IPS-18c (cell line): ENCODE results near the gene SCN2B.
"Not testable (repeated sequence)": the region's sequence is repeated elsewhere in the genome, so short reads cannot be mapped to it uniquely, and the experiment has no call there.

ENCODE experiments used
- H3K4me3 ChIP-seq: 2 replicates; pipeline ENCODE4 v1.7.0; 2013; ENCODE audit warnings: low read depth, mild to moderate bottlenecking, low read length, moderate library complexity; ENCODE audit not compliant: insufficient read depth
- H3K9me3 ChIP-seq: one replicate; pipeline ENCODE4 v1.6.1; 2013; ENCODE audit warnings: mild to moderate bottlenecking, low read length, moderate library complexity; ENCODE audit not compliant: control insufficient read depth, insufficient read depth

Gene SCN2B

DNA sequence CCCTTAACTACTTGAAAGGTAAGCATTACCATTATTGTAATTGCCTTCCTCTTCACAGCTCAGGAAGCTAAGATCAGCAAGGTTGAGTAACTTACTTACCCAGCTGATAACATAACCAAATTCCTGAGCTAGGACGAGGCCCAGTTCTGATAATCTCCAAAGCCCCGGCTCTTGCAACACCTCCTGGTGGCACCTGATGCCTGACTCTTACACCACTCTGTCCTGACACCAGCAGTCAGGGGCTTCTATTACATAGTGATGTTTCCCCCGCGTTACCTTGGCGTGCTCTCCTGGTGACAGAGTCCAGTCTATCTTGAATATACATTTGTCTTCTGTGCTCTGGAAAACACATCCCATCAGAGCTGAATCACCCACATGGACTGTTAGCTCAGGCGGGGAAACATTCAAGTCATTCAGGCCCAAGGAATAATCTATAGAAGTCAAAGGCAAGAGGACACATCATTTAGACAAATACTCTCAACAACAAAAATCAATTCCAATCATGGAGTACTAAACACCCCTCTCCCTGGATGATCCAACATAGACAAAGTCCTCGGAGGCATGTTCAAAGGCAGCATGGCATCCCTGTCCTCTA is 35.8 kb upstream of the SCN2B start:
- no peaks in the 10 kb centered on the region for H3K9me3 ChIP-seq
- H3K4me3 ChIP-seq: no peak overlapping the region

DNA sequence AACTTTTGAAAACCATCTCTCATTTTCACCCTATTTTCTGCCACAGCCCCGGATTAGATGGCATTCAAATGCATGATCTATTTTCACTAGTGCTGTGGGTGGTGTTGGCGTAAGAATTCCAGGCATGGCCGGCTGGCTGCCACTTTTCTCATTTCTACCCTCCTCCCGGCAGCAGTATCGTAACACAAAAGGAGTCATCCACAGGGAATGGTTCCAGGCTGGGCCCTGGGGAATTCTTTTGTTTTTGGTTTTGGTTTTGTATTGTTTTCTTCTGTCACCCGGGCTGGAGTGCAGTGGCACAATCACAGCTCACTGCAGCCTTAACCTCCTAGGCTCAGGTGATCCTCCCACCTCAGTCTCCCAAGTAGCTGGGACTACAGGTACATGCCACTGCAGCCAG is 34.6 kb upstream of the SCN2B start:
- Histone ChIP-seq H3K9me3 (no peaks in the 10 kb centered on the region), H3K4me3 (no peak overlapping the region)

DNA sequence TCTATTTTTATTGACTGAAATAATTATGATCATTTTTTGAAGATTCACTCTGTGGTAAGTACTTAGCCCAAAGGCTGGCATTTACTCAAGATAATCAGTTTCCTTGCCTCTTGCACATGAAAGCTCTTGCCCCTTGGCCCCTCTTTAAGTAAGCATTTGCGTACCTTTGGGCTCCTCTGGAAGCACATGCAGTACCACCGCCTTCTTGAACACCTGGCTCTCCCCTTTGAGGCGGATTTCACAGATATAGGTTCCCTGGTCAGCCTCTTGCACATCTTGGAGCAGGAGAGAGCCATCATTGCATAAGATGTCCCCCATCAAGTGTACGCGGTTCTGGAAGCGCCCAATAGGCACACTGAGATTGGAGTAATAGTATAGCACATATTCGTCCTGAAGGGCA is 33.9 kb upstream of the SCN2B start:
- H3K4me3 ChIP-seq: no peak overlapping the region
- no peaks in the 10 kb centered on the region for H3K9me3 ChIP-seq

DNA sequence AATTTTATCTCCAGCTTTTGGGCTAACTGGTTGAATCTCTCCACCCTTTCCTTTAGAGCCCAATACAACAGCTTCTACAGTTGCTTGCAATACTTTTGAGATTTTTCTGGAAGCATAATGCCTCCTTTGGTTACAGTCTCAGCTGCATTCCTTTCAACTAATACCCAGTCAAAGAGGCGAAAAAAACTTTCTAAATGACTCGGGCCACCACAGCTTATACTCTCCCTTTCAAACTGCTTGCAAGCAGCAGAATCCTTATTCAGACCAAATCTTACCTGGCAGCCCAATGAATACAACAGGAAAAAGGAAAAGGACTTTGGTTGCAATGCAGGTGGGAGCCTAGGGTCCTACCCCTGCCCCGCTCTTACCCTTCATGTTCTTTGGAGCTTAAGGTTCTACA is 32.6 kb upstream of the SCN2B start:
- Histone ChIP-seq H3K4me3 (no peak overlapping the region), H3K9me3 (no peaks in the 10 kb centered on the region)

DNA sequence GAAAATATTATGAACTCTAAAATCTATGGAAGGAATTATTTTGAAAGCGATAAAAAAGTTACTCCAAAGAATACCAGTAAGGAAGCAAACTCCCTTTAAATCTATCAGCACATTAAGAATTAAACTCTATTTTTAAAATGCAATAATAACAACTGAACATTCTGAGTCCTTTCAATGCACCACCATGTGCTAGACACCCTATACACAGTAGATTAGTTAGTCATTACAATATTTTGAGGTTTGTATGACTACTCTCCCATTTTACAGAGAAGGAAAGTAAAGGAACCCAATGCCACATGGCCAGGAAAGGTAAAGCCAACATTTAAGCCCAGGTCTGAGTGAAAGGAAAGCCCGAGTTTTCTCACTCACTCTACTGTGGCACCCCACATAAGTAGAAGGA is 30.6 kb upstream of the SCN2B start:
- H3K9me3 ChIP-seq: no peaks in the 10 kb centered on the region
- H3K4me3 ChIP-seq: no peak overlapping the region

DNA sequence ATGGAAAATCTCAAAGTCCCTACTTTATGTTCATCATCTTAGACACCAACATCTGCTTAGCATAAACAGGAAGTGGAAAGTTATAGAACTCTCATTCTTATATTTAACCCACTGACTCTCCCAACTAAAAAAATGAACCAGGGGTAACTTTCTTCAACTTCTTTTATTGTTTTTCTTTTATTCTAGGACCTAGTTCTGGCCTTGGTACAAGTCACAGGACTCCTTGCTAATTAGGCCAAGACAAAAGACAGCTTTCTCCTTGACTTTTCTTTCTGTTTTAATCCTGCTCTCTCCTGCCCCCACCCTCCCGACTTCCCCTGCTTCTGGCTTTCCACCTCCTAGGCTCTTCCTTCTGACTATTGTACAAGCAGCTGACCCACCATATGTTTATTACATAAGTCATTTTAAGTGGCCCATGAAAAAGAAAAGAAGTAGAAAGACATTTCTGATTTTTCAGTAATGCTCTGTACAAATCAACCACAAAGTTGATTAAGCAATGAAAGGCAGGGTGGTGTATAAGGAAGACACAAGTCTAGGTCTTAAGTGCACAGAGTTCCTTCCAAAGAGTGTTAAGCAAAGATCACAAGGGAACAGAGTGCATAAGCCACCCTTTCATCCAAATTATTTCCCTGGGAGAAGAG is 30.1 kb upstream of the SCN2B start:
- H3K4me3 ChIP-seq: no peak overlapping the region
- H3K9me3 ChIP-seq: no peaks in the 10 kb centered on the region

DNA sequence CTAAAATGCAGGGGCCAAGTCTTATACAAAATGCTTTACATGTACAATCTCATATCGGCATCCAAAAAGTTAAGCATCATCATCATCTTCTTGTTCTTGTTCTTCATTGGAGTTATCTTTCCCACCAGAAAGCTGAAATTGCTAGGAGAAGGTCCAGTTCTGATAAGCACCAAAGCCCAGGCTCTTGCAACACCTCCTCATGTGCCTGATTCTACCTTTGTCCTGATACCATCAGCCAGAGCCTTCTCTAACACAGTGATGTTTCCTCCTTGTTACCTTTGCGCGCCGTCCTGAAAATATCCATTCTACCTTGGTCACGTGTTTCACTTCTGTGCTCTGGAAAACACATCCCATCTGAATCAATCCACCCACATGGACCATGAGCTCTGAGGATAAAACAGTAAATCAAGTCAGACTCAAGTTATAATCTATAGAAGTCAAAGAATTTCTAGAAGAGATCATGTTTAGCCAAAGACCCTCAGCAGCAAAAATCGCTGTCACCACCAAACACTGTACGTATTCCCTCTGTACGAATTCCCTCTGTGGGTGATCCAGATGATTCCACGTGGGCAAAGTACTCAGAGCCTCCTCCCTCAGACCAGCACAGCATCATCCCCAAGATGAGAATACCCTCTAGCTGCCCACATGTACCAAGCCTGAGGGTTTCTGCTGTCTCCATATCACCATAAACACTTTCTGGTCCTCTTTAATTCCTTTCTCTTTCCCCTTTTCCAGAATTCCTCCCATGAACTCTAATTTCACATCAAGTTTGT is 29.4 kb upstream of the SCN2B start:
- Histone ChIP-seq H3K4me3 (no peak overlapping the region), H3K9me3 (no peaks in the 10 kb centered on the region)

DNA sequence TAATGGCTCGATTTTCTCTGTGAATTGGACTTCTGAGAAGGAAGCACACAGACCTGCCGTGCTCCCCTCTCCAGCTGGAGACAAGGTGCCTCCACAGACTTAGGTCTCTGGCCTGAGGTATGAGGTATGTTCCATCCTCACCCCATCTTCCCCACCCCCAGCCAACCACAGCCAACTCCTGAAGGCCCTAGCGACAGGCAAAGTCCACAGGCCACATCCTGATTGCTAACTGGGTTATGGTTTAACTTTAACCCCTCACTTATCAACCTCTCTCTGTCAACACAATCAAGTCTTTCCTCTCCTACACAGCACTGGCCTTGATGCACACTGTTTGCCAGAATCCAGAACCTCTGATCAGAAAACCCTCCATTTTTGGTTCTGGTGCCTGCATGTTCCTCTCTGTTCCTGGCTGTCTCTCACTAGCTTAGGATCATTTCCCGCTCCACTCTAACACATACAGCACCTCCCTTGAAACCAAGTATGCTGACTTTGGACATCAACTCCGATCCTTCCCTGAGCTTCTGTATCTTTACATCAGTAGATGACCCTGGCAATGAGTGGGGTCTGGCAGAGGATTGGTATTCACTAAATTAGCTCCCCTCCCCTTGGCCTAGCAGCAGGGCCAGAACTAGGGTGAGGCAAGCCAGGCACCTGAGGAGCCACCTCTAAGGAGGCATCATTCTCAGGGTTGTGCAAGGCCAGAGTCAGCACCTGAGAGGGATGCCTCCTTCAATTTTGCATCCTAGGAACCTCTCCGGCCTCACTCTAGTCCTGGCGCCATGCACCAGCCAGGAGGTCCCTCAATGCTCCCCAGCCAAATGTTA is 26.4 kb upstream of the SCN2B start:
- Histone ChIP-seq H3K4me3 (no peak overlapping the region), H3K9me3 (no peaks in the 10 kb centered on the region)

DNA sequence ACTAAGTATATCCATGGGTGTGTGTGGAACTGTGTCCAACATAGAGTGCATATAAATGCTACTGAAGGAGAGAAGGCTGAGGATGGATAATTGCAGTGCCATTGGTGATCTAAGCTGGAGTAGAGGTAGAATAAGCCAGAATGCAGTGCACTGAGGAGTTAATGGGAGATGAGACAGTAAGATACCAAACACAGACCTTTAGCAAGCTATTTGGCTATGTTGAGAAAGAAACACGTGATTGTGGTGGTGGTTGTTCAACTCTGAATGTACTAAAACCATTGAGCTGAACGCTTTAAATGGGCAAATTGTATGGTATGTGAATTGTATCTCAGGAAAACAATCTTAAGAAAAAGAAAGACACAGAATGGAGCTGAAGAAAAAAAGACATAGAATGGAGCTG is 25.5 kb upstream of the SCN2B start:
- no peak overlapping the region for H3K4me3 ChIP-seq
- no peaks in the 10 kb centered on the region for H3K9me3 ChIP-seq

DNA sequence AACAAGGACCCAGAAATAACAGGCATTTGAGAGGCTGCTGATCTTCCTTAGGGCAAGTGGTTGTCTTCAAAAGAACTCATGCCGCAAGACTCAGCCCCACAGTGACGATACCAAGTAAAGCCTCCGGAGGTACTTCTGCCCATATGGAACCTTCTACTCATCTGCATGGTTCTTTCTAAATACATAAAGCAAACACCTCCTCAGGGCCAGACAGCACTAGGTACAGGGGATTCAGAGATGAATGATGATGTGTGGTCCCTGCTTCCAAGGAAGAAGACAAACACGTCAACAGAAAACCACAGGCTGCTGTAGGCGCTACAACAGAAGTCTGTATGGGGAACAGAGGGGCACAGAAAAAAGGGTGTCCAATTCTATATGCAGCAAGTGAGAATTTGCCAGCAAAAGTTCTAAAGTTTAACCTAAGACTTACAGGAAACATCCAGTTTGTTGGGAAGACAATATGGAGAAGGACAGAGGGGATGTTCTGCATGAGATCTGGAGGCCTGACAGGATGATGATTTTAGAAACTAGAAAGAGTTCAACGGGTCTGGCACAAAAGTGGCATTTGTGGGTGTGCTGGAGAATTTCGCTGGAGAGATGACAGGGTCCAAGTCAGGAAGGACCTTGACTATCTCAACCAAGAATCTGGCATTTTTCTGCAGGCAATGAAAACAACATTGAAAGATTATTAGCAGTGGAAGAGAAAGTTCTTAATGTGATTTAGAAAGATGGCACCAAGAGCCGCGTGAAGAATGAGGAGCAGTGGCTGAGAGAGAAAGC is 24.7 kb upstream of the SCN2B start:
- H3K4me3 ChIP-seq: no peak overlapping the region
- no peaks in the 10 kb centered on the region for H3K9me3 ChIP-seq

DNA sequence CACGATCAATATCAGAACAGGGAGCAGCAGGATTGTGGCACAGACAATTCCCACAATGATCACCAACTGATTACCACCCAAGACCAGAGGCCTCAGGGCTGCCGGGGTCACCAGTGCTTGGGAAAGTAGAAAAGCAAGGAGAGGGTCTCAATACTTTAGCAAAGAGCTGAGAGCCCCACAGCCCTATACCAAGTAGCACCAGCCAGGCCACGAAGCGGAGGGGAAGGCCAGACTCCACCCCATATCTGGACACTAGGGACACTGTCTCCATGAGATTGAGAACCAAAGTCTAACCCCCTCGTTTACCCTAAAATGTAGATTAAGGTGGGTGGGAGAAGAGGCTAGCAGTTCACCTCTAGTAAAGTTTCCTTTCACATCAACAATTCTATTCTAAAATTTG is 24.1 kb upstream of the SCN2B start:
- H3K9me3 ChIP-seq: no peaks in the 10 kb centered on the region
- H3K4me3 ChIP-seq: no peak overlapping the region; the same call in 1 of the 2 replicates

DNA sequence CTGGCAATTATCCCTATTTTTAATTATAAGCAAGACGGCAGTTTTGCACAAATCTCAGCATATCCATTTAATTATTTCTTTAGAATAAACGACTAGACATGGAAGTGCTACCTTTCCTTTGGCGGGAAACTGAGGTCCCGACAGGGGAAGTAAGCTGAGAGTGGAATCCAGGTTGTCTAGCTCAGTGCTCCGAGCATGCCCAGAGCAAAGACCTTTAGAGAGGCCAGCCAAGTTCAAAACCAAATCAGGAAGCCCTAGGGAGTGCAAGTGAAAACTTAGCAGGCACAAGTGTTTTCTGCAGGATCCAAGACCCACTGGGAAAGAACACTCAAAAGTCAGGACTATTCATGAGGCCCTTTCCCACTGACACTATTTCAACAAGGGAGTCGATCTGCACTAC is 22.7 kb upstream of the SCN2B start:
- H3K9me3 ChIP-seq: no peaks in the 10 kb centered on the region
- no peak overlapping the region for H3K4me3 ChIP-seq

DNA sequence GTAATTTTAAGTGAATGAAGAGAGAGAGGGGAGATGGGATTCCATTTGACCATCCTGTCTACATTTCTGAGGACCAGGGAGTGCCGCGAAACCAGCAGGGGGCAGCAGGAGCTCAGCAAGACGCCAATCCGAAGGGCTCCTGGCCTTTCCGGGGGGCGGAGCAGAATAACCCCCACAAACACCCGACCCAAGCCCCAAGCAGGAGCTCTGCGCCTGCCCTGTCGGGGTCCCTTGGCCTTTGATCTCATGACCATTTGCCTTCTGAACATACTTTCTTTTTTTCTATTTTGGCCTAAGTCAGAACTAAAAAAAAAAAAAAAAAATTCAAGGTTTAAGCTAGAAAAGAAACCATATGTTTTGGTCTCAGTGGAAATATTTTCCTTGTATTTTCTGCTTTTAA is 21.9 kb upstream of the SCN2B start:
- Histone ChIP-seq H3K4me3 (no peak overlapping the region), H3K9me3 (no peaks in the 10 kb centered on the region)

DNA sequence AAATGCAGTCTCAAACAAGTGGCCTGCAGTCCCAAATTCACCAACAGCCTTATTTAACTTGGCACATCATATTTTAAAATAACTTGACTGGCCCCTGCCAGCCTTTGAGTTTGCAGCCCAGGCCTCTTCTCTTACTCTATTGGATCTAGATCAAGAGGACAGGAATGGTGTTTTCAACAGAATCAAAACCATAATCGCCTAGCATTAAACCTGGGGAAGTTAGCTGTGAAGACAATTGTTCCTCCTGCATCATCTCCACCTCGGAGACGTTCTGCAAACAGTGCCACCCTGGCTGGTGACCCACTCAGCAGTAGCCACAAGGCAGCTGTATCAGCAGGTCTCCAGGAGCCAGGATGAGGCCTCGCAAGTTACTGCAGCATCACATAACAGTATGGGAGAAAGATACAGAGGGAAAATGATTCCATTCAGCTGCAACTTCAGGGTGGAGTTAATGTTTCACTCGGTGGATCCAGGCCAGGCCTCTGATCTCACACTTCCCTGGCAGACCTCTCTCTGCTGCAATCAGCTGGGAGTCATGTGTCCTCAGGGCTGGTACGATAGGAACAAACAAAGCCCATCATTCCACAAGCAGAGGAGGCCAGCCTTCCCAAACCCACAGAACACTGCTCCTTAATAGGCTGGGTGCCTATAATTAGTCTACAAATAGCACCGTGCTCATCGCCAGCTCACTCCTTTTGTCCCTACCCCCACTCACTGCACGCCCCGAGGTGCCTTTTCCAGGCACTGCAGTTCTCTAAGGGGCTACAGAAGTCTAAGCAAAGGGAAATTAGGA is 18.6 kb upstream of the SCN2B start:
- H3K4me3 ChIP-seq: no peak overlapping the region
- H3K9me3 ChIP-seq: peaks cover 2% of the 10 kb centered on the region

DNA sequence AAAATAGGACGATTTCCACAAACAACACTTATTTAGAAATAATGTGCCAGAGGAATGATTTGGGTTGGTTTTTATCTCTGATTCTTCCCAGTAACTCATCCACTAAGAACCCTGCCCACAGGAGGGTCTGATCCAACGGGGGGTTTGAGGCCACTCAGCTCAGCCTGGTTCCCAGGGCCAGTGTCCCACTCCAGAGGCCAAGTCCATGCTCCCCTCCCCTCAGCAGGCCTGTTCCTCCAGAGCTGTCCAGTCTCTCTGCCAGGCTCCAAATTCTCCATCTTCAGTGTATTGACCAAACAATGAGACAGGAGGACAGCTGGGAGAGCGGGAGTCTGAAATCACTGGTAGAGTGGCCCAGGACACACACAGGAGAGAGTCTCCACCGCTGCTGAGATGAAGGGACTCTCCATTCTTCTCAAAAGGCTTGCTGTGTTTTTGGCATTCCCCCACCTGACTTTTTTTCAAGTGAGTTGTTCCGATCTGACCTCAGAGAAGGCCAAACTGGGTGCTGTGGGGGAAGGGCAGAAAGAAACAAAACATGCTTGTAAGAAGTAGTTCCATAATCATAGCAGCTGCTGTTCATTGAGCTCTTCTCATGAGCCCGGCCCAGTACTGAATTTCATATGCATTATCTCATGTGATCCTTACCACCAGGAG is 17.6 kb upstream of the SCN2B start:
- peaks cover 2% of the 10 kb centered on the region for H3K9me3 ChIP-seq

DNA sequence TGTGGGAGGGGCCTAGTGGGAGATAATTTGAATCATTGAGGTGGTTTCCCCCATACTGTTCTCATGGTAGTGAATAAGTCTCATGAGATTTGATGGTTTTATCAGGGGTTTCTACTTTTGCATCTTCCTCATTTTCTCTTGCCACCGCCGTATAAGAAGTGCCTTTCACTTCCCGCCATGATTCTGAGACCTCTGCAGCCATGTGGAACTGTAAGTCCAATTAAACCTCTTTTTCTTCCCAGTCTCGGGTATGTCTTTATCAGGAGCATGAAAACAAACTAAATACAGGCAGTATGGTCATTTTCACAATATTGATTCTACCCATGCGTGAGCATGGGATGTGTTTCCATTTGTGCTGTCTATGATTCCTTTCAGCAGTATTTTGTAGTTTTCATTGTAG is 16.4 kb upstream of the SCN2B start:
- not testable (repeated sequence) for H3K4me3 ChIP-seq, H3K9me3 ChIP-seq

More for the DNA sequence above, 17.6 kb upstream of the SCN2B start:
- H3K4me3 ChIP-seq: no peak overlapping the region
